GM23338 (cell line): ENCODE measurements around the gene TMEM143. TPM values are rescaled to one million over a fixed set of nuclear protein-coding genes. Genes with fewer than 3 reads are reported as not detected.

Source experiments
- ATAC-seq: fragments of 200-7000 bp; cut with Tn5 transposase; 3 replicates; pipeline ENCODE4 v1.9.1; 2020
- DNase-seq: peaks from one replicate; pipeline ENCODE4 v3.0.0-alpha.2; 2015; ENCODE audit warnings: low spot score
- H2AFZ ChIP-seq: fragments of 200-600 bp; sonication (generic); 2 replicates; pipeline ENCODE4 v1.8.0; 2016; ENCODE audit warnings: antibody characterized with exemption, mild to moderate bottlenecking, moderate library complexity
- H3F3A ChIP-seq: fragments of 200-600 bp; sonication (generic); replicated peaks from 2 replicates; pipeline ENCODE4 v1.8.0; 2017; ENCODE audit warnings: antibody characterized with exemption, mixed run types, low read depth
- H3K27ac ChIP-seq: fragments of 200-600 bp; sonication (generic); 2 replicates; pipeline ENCODE4 v1.6.1; 2016; ENCODE audit warnings: low read depth
- H3K27me3 ChIP-seq: fragments of 200-600 bp; sonication (generic); 2 replicates; pipeline ENCODE4 v1.8.0; 2016; ENCODE audit warnings: mild to moderate bottlenecking, mixed run types, moderate library complexity; ENCODE audit not compliant: insufficient read depth
- H3K36me3 ChIP-seq: fragments of 200-600 bp; sonication (generic); 2 replicates; pipeline ENCODE4 v1.8.0; 2016; ENCODE audit warnings: mild to moderate bottlenecking; ENCODE audit not compliant: insufficient read depth
- H3K4me1 ChIP-seq: fragments of 200-600 bp; sonication (generic); 2 replicates; pipeline ENCODE4 v1.8.0; 2016; ENCODE audit warnings: mild to moderate bottlenecking, moderate library complexity; ENCODE audit not compliant: insufficient read depth
- H3K4me2 ChIP-seq: fragments of 200-600 bp; sonication (generic); 2 replicates; pipeline ENCODE4 v1.7.1; 2017; ENCODE audit warnings: mixed run types
- H3K4me3 ChIP-seq: fragments of 200-600 bp; sonication (generic); 2 replicates; pipeline ENCODE4 v1.6.1; 2016; ENCODE audit warnings: mixed run types
- H3K79me2 ChIP-seq: fragments of 200-600 bp; sonication (generic); replicated peaks from 2 replicates; pipeline ENCODE4 v1.8.0; 2017; ENCODE audit warnings: mild to moderate bottlenecking; ENCODE audit not compliant: insufficient read depth
- H3K9me2 ChIP-seq: fragments of 200-600 bp; sonication (generic); 2 replicates; pipeline ENCODE4 v1.8.0; 2017; ENCODE audit not compliant: insufficient read depth
- H4K20me1 ChIP-seq: fragments of 200-600 bp; sonication (generic); replicated peaks from 2 replicates; pipeline ENCODE4 v1.8.0; 2017; ENCODE audit warnings: mild to moderate bottlenecking; ENCODE audit not compliant: insufficient read depth
- H3K27ac Mint-ChIP-seq: 2 replicates; pipeline ENCODE4 v1.8.0; 2020; ENCODE audit warnings: inconsistent platforms, mild to moderate bottlenecking, moderate library complexity, mixed read lengths
- H3K27me3 Mint-ChIP-seq: 3 replicates; pipeline ENCODE4 v1.8.0; 2022; ENCODE audit warnings: low read depth, mild to moderate bottlenecking, moderate library complexity, mixed read lengths, inconsistent platforms; ENCODE audit not compliant: insufficient read depth, poor library complexity
- H3K36me3 Mint-ChIP-seq: 3 replicates; pipeline ENCODE4 v1.8.0; 2021; ENCODE audit warnings: low read depth, mild to moderate bottlenecking, inconsistent platforms, moderate library complexity, mixed read lengths
- H3K4me1 Mint-ChIP-seq: 3 replicates; pipeline ENCODE4 v1.8.0; 2020; ENCODE audit warnings: mild to moderate bottlenecking, inconsistent platforms, mixed read lengths
- H3K4me3 Mint-ChIP-seq: 3 replicates; pipeline ENCODE4 v1.8.0; 2021; ENCODE audit warnings: moderate library complexity, mild to moderate bottlenecking, inconsistent platforms, mixed read lengths
- H3K9me3 Mint-ChIP-seq: 3 replicates; pipeline ENCODE4 v1.8.0; 2020; ENCODE audit warnings: moderate library complexity, mild to moderate bottlenecking, inconsistent platforms, mixed read lengths
- CREB1 ChIP-seq: fragments of 250-450 bp; sonication (Bioruptor Pico); IDR thresholded peaks from 2 replicates; pipeline ENCODE4 v1.5.0; 2020; ENCODE audit warnings: low read depth, mild to moderate bottlenecking, moderate library complexity
- JUNB ChIP-seq: IDR thresholded peaks from one replicate; pipeline ENCODE4 v1.6.1; 2016; ENCODE audit warnings: antibody characterized with exemption; ENCODE audit not compliant: unreplicated experiment
- NANOG ChIP-seq: IDR thresholded peaks from 2 replicates; pipeline ENCODE4 v1.6.1; 2016; ENCODE audit warnings: antibody characterized with exemption, borderline replicate concordance
- REST ChIP-seq: IDR thresholded peaks from one replicate; pipeline ENCODE4 v1.6.1; 2018; ENCODE audit warnings: antibody characterized with exemption; ENCODE audit not compliant: unreplicated experiment
- polyA plus RNA-seq: library from polyadenylated mRNA; unstranded; fragments of >200 nt; fragmentation: Nextera tagmentation; extraction: Ambion mirVana; gene quantifications from 2 replicates; pipeline ENCODE4 v1.2.1, GENCODE V29; 2016
- total RNA-seq: library from RNA; depleted of rRNA; stranded (reverse); fragments of >200 nt; shearing (Covaris generic); gene quantifications from 2 replicates; pipeline ENCODE4 v1.2.3, GENCODE V29; 2014
- TF ChIP-seq, protein P1 (sequence below), 2 experiments: fragments of 200-600 bp in 1 of 2; sonication (generic) in 1 of 2; conservative IDR thresholded peaks; 2 replicates each; pipeline versions ENCODE4 v1.5.1 to v1.6.1; 2016 to 2017; ENCODE audit warnings: antibody characterized with exemption in 2 of 2, low read depth in 2 of 2, mild to moderate bottlenecking in 2 of 2, moderate library complexity in 1 of 2
- TF ChIP-seq, protein P2 (sequence below): fragments of 250-450 bp; sonication (Bioruptor Pico); IDR thresholded peaks from 2 replicates; pipeline ENCODE4 v1.5.0; 2020; ENCODE audit warnings: mild to moderate bottlenecking, moderate library complexity

TMEM143 gene
- total and polyA plus RNA-seq, 2 experiments from 2014 or later = 12.8 to 15.0 TPM

DNA sequence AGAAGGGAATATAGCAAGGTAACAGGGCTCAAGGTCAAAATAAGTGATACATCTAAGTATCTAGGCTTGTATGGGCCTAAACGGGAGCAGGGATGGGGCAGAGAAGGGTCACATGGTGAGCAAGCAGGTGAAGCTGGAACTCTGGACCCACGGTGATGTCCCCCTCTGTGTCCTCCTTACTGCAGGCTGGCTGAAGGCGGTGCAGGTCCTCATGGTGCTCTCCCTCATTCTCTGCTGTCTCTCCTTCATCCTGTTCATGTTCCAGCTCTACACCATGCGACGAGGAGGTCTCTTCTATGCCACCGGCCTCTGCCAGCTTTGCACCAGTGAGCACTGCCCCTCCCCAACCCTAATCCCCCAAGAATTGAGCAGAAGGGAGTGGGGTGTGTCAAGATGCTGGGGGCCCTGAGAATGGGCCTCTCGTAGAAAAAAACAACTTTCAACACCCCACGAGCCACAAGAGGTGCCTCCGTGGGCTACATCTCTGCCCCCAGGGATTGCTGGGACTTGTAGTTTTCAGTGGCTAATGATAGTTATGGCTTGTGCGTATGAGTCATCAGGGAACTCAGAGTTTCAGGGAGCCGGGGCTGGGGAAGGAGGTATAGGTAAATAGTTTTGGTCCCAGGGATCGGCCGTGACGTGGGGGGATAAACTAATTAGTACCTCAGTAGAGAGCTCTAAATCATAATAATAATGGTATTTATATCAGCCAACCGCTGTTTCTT lies 34.4 kb downstream of the TMEM143 start:
- Mint-ChIP-seq H3K27me3 (peaks cover 43% of the 10 kb centered on the region), H3K4me1 (peaks cover 40% of the 10 kb centered on the region), H3K36me3 (peaks cover 8% of the 10 kb centered on the region), H3K4me3 (peak overlapping the region; percentile 91), H3K27ac (0 out of 2 replicates have a peak overlapping the region, but pooled peaks have one; percentile 95), H3K9me3 (peaks cover 10% of the 10 kb centered on the region)
- Histone ChIP-seq H3F3A (peaks cover 15% of the 10 kb centered on the region; the same call in 1 of the 2 replicates), H3K4me1 (peaks cover 28% of the 10 kb centered on the region), H3K4me3 (peak overlapping the region; percentile 69), H4K20me1 (no peaks in the 10 kb centered on the region), H3K27ac (no peak overlapping the region), H3K27me3 (peaks cover 7% of the 10 kb centered on the region; the same call in 1 of the 2 replicates), H3K9me2 (no peaks in the 10 kb centered on the region), H2AFZ (no peak overlapping the region), H3K79me2 (no peaks in the 10 kb centered on the region), H3K36me3 (no peaks in the 10 kb centered on the region), H3K4me2 (peak overlapping the region; percentile 73)
- TF ChIP-seq CREB1 (CRISPR knock-in tag) (0 out of 2 replicates have a peak, but pooled peaks have one; percentile 32), JUNB (no peak), NANOG (no peak), REST (no peak)
- TF ChIP-seq, protein P1, sequence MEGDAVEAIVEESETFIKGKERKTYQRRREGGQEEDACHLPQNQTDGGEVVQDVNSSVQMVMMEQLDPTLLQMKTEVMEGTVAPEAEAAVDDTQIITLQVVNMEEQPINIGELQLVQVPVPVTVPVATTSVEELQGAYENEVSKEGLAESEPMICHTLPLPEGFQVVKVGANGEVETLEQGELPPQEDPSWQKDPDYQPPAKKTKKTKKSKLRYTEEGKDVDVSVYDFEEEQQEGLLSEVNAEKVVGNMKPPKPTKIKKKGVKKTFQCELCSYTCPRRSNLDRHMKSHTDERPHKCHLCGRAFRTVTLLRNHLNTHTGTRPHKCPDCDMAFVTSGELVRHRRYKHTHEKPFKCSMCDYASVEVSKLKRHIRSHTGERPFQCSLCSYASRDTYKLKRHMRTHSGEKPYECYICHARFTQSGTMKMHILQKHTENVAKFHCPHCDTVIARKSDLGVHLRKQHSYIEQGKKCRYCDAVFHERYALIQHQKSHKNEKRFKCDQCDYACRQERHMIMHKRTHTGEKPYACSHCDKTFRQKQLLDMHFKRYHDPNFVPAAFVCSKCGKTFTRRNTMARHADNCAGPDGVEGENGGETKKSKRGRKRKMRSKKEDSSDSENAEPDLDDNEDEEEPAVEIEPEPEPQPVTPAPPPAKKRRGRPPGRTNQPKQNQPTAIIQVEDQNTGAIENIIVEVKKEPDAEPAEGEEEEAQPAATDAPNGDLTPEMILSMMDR (conservative IDR thresholded peaks at IDR 0.05; ENCODE audit: low read depth in 2 of 2) = no peak
- TF ChIP-seq, protein P2, sequence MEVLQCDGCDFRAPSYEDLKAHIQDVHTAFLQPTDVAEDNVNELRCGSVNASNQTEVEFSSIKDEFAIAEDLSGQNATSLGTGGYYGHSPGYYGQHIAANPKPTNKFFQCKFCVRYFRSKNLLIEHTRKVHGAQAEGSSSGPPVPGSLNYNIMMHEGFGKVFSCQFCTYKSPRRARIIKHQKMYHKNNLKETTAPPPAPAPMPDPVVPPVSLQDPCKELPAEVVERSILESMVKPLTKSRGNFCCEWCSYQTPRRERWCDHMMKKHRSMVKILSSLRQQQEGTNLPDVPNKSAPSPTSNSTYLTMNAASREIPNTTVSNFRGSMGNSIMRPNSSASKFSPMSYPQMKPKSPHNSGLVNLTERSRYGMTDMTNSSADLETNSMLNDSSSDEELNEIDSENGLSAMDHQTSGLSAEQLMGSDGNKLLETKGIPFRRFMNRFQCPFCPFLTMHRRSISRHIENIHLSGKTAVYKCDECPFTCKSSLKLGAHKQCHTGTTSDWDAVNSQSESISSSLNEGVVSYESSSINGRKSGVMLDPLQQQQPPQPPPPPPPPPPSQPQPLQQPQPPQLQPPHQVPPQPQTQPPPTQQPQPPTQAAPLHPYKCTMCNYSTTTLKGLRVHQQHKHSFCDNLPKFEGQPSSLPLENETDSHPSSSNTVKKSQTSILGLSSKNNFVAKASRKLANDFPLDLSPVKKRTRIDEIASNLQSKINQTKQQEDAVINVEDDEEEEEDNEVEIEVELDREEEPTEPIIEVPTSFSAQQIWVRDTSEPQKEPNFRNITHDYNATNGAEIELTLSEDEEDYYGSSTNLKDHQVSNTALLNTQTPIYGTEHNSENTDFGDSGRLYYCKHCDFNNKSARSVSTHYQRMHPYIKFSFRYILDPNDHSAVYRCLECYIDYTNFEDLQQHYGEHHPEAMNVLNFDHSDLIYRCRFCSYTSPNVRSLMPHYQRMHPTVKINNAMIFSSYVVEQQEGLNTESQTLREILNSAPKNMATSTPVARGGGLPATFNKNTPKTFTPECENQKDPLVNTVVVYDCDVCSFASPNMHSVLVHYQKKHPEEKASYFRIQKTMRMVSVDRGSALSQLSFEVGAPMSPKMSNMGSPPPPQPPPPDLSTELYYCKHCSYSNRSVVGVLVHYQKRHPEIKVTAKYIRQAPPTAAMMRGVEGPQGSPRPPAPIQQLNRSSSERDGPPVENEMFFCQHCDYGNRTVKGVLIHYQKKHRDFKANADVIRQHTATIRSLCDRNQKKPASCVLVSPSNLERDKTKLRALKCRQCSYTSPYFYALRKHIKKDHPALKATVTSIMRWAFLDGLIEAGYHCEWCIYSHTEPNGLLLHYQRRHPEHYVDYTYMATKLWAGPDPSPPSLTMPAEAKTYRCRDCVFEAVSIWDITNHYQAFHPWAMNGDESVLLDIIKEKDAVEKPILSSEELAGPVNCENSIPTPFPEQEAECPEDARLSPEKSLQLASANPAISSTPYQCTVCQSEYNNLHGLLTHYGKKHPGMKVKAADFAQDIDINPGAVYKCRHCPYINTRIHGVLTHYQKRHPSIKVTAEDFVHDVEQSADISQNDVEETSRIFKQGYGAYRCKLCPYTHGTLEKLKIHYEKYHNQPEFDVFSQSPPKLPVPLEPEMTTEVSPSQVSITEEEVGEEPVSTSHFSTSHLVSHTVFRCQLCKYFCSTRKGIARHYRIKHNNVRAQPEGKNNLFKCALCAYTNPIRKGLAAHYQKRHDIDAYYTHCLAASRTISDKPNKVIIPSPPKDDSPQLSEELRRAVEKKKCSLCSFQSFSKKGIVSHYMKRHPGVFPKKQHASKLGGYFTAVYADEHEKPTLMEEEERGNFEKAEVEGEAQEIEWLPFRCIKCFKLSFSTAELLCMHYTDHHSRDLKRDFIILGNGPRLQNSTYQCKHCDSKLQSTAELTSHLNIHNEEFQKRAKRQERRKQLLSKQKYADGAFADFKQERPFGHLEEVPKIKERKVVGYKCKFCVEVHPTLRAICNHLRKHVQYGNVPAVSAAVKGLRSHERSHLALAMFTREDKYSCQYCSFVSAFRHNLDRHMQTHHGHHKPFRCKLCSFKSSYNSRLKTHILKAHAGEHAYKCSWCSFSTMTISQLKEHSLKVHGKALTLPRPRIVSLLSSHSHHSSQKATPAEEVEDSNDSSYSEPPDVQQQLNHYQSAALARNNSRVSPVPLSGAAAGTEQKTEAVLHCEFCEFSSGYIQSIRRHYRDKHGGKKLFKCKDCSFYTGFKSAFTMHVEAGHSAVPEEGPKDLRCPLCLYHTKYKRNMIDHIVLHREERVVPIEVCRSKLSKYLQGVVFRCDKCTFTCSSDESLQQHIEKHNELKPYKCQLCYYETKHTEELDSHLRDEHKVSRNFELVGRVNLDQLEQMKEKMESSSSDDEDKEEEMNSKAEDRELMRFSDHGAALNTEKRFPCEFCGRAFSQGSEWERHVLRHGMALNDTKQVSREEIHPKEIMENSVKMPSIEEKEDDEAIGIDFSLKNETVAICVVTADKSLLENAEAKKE = no peak
- DNase-seq (peak; percentile 85), ATAC-seq (peak; percentile 6)
